K562 (cell line): ENCODE measurements around the gene EPS8. TPM values are rescaled to one million over a fixed set of nuclear protein-coding genes. Genes with fewer than 3 reads are reported as not detected.

Experiments
- ATAC-seq: fragments of 200-7000 bp; cut with Tn5 transposase; 3 replicates; pipeline ENCODE4 v1.9.1; 2020; ENCODE audit warnings: moderate library complexity
- BruUV-seq: library from RNA; stranded (reverse); fragments of 400-500 nt; replicated peaks from 2 replicates; lab custom pipeline; 2021; lab: Mats Ljungman, UMichigan
- CTCF ChIA-PET: fragments of 300-600 bp; formaldehyde crosslinking; extraction: SDS; loops from one replicate; lab custom pipeline; 2021; ENCODE audit warnings: low intra/inter-chr PET ratio; lab: Yijun Ruan, JAX
- POLR2A ChIA-PET: fragments of 300-600, 350-650 bp; sonication (Branson Sonifier 250); formaldehyde crosslinking; extraction: SDS; loops from one replicate; lab custom pipeline; 2021; ENCODE audit warnings: antibody characterized with exemption, inconsistent platforms; lab: Yijun Ruan, JAX
- DNase-seq, 4 experiments: peaks; one replicate each; pipeline versions ENCODE4 v3.0.0 to v3.0.0-alpha.2; 2011 to 2018; ENCODE audit warnings: low spot score in 3 of 4, mixed read lengths in 3 of 4; ENCODE audit errors: extremely low read depth in 1 of 4
- FAIRE-seq: peaks from 2 replicates; lab custom pipeline; 2011; peaks lifted over from hg19 to GRCh38; lab: Jason Lieb, UNC
- H2AFZ ChIP-seq: 2 replicates; pipeline ENCODE4 v1.6.0; 2011; ENCODE audit warnings: low read depth, low read length, control low read depth, inconsistent platforms
- H3K27ac ChIP-seq: fragments of 200-600 bp; 3 replicates; pipeline ENCODE4 v1.8.0; 2011; ENCODE audit warnings: low read depth, mild to moderate bottlenecking, control low read depth, inconsistent platforms, low read length, moderate library complexity, mixed read lengths; ENCODE audit errors: extremely low read depth
- H3K27me3 ChIP-seq, 2 experiments: fragments of 300-600 bp in 1 of 2; 2 replicates in 1 of 2; 3 replicates in 1 of 2; pipeline versions ENCODE4 v1.6.0 to v1.8.0; 2011; ENCODE audit warnings: inconsistent platforms in 2 of 2, low read length in 2 of 2, mild to moderate bottlenecking in 1 of 2, mixed read lengths in 1 of 2, moderate library complexity in 1 of 2; ENCODE audit not compliant: control insufficient read depth in 2 of 2, insufficient read depth in 2 of 2
- H3K36me3 ChIP-seq: fragments of 300-600 bp; 3 replicates; pipeline ENCODE4 v1.8.0; 2011; ENCODE audit warnings: mild to moderate bottlenecking, low read length, inconsistent platforms; ENCODE audit not compliant: control insufficient read depth, insufficient read depth
- H3K4me1 ChIP-seq, 2 experiments: fragments of 200-600 bp in 1 of 2; replicated peaks in 1 of 2; 2 replicates in 1 of 2; 3 replicates in 1 of 2; pipeline versions ENCODE4 v1.5.1 to v1.8.0; 2011; ENCODE audit warnings: inconsistent platforms in 2 of 2, low read length in 2 of 2, mild to moderate bottlenecking in 1 of 2, mixed read lengths in 1 of 2, moderate library complexity in 1 of 2; ENCODE audit not compliant: control insufficient read depth in 2 of 2, insufficient read depth in 2 of 2
- H3K4me2 ChIP-seq: 2 replicates; pipeline ENCODE4 v1.6.1; 2011; ENCODE audit warnings: low read length, control low read depth, inconsistent platforms, mixed read lengths; ENCODE audit not compliant: insufficient read depth
- H3K4me3 ChIP-seq: fragments of 200-600 bp; sonication (generic), shearing (Covaris generic); 2 replicates; pipeline ENCODE4 v1.5.1; 2016; ENCODE audit warnings: control low read depth, inconsistent platforms
- H3K79me2 ChIP-seq: fragments of 200-600 bp; 3 replicates; pipeline ENCODE4 v1.8.0; 2011; ENCODE audit warnings: low read length, inconsistent platforms; ENCODE audit not compliant: control insufficient read depth, insufficient read depth
- H3K9ac ChIP-seq, 2 experiments: 2 replicates each; pipeline versions ENCODE4 v1.6.0 to v1.6.1; 2011; ENCODE audit warnings: low read depth in 2 of 2, low read length in 2 of 2, control low read depth in 1 of 2, inconsistent platforms in 1 of 2, mild to moderate bottlenecking in 1 of 2, mixed read lengths in 1 of 2; ENCODE audit not compliant: insufficient read depth in 1 of 2
- H3K9me1 ChIP-seq: one replicate; pipeline ENCODE4 v1.6.0; 2011; ENCODE audit warnings: inconsistent platforms, mild to moderate bottlenecking, low read length, moderate library complexity; ENCODE audit not compliant: control insufficient read depth, insufficient read depth
- H3K9me3 ChIP-seq: replicated peaks from 2 replicates; pipeline ENCODE4 v1.5.1; 2011; ENCODE audit warnings: low read depth, low read length, inconsistent platforms; ENCODE audit not compliant: control insufficient read depth, insufficient read depth
- H4K20me1 ChIP-seq: replicated peaks from 2 replicates; pipeline ENCODE4 v1.6.1; 2011; ENCODE audit warnings: low read length, inconsistent platforms, mixed read lengths; ENCODE audit not compliant: control insufficient read depth, insufficient read depth
- ATF7 ChIP-seq: fragments of 450-650 bp; IDR thresholded peaks from 2 replicates; pipeline ENCODE4 v1.7.1; 2014; ENCODE audit warnings: mild to moderate bottlenecking, moderate library complexity
- HSF4 ChIP-seq: fragments of 250-450 bp; sonication (Bioruptor Pico); IDR thresholded peaks from 2 replicates; pipeline ENCODE4 v2.1.2; 2022; ENCODE audit warnings: mild to moderate bottlenecking, moderate library complexity, borderline replicate concordance
- NR2F6 ChIP-seq: fragments of 450-650 bp; formaldehyde crosslinking; IDR thresholded peaks from 2 replicates; pipeline ENCODE4 v1.4.0; 2020; ENCODE audit warnings: mild to moderate bottlenecking
- SIN3B ChIP-seq: fragments of 450-650 bp; IDR thresholded peaks from 2 replicates; pipeline ENCODE4 v1.6.1; 2017; ENCODE audit warnings: low read depth, mild to moderate bottlenecking, moderate library complexity
- ZNF668 ChIP-seq: fragments of 250-450 bp; sonication (Bioruptor Pico); IDR thresholded peaks from 2 replicates; pipeline ENCODE4 v1.8.0; 2022; ENCODE audit warnings: mild to moderate bottlenecking, inconsistent platforms
- ZNF76 ChIP-seq: fragments of 250-450 bp; sonication (Bioruptor Pico); IDR thresholded peaks from 2 replicates; pipeline ENCODE4 v1.4.0; 2020; ENCODE audit warnings: mild to moderate bottlenecking, moderate library complexity, borderline replicate concordance
- ZNF77 ChIP-seq: fragments of 250-450 bp; sonication (Bioruptor Pico); IDR thresholded peaks from 2 replicates; pipeline ENCODE4 v1.5.0; 2020
- WGBS: fragments of 100-300 bp; shearing (Covaris generic); methylation state at CpG from one replicate; pipeline ENCODE4 v1.1.6; 2016; ENCODE audit warnings: low coverage, mixed read lengths; ENCODE audit not compliant: insufficient coverage; ENCODE audit errors: missing lambda C conversion rate; 5-methylcytosine and 5-hydroxymethylcytosine counted together
- in situ Hi-C: fragments of 300-500 bp; cut with MboI; formaldehyde crosslinking; loops from 4 replicates; pipeline ENCODE4 v1.15.0; 2018; ENCODE audit warnings: inconsistent platforms, mixed read lengths
- intact Hi-C: fragments of 100-400 bp; cut with micrococcal nuclease; formaldehyde crosslinking; loops from 2 replicates; pipeline ENCODE4 v1.14.2; 2022
- polyA plus RNA-seq, 8 experiments: library from polyadenylated mRNA; depleted of rRNA in 4 of 8; stranded (reverse) in 5 of 8; unstranded in 3 of 8; fragments of >200 nt; fragmentation: Nextera tagmentation in 2 of 8; fragmentation: Illumina TruSeq in 1 of 8; extraction: Ambion mirVana in 2 of 8; extraction: Trizol in 1 of 8; gene quantifications; 2 replicates each; pipeline versions ENCODE4 v1.2.1 to v1.2.3, GENCODE V29; 2011 to 2014; ENCODE audit warnings: inconsistent platforms in 1 of 8, missing spikeins in 1 of 8
- total RNA-seq, 7 experiments: library from RNA; depleted of rRNA in 6 of 7; stranded (reverse); fragments of >200 nt in 6 of 7; fragmentation: Illumina TruSeq in 2 of 7; extraction: Trizol in 2 of 7; gene quantifications; 2 replicates each; pipeline versions ENCODE4 v1.2.1 to v1.2.3, GENCODE V29; 2011 to 2021; ENCODE audit warnings: low replicate concordance in 1 of 7
- TF ChIP-seq, protein P1 (sequence below): fragments of 250-450 bp; sonication (Bioruptor Pico); IDR thresholded peaks from 2 replicates; pipeline ENCODE4 v1.6.1; 2021; ENCODE audit warnings: mild to moderate bottlenecking
- TF ChIP-seq, protein P2 (sequence below): sonication (generic); formaldehyde crosslinking; IDR thresholded peaks from 2 replicates; pipeline ENCODE4 v1.9.0; 2022; ENCODE audit warnings: mild to moderate bottlenecking, missing genetic modification reagents
- TF ChIP-seq, protein P3 (sequence below): sonication (generic); formaldehyde crosslinking; IDR thresholded peaks from 2 replicates; pipeline ENCODE4 v1.8.1; 2023; ENCODE audit warnings: mild to moderate bottlenecking, missing genetic modification reagents

EPS8 gene
- total and polyA plus RNA-seq, 9 of the 15 experiments (the other 6 are each of a cell fraction or from before 2014, with no cell fraction given) = 0.10 to 1.9 (median 0.33) TPM

DNA sequence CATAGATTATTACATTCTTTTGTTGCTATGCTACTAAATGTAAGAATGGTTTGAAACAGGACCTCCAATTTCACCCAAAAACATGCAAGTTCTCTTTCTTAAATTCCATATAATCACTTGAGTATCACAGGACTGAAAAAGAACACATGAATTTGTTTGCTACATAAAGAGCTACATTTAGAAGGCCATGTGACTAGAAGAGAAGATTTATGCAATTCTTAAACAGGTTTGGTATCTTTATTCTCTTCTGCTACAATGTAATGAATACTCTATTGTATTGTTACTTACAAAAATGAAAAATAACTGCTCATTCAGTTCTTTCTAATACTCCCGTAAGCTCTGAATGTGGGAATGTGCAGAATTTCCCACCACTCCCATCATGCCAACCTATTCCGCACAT, 9.3 kb downstream of the EPS8 start:
- TF ChIP-seq, protein P1, sequence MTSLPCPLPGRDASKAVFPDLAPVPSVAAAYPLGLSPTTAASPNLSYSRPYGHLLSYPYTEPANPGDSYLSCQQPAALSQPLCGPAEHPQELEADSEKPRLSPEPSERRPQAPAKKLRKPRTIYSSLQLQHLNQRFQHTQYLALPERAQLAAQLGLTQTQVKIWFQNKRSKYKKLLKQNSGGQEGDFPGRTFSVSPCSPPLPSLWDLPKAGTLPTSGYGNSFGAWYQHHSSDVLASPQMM (CRISPR knock-in tag) = no peak
- no peaks in the 10 kb centered on the region for H3K9me3 ChIP-seq
- H3K4me2 ChIP-seq = no peak overlapping the region
- ChIA-PET CTCF (no interaction called here), POLR2A (no interaction called here)
- ATAC-seq (no peak), DNase-seq (no peak), FAIRE-seq (no peak)
- 0% methylated on average over 2 of the region's 2 CpGs for WGBS
- H3K4me3 ChIP-seq = no peak overlapping the region
- no TSS peak for BruUV-seq
- intact Hi-C loops = no loop called here
- no peaks in the 10 kb centered on the region for H3K36me3 ChIP-seq
- no peak overlapping the region for H3K27ac ChIP-seq
- in situ Hi-C loops = no loop called here
- no peaks in the 10 kb centered on the region for H3K27me3 ChIP-seq
- no peaks in the 10 kb centered on the region for H3K9me1 ChIP-seq
- H4K20me1 ChIP-seq = no peaks in the 10 kb centered on the region
- no peaks in the 10 kb centered on the region for H3K79me2 ChIP-seq
- H3K9ac ChIP-seq = no peak overlapping the region
- no peak overlapping the region for H2AFZ ChIP-seq
- no peaks in the 10 kb centered on the region for H3K4me1 ChIP-seq

DNA sequence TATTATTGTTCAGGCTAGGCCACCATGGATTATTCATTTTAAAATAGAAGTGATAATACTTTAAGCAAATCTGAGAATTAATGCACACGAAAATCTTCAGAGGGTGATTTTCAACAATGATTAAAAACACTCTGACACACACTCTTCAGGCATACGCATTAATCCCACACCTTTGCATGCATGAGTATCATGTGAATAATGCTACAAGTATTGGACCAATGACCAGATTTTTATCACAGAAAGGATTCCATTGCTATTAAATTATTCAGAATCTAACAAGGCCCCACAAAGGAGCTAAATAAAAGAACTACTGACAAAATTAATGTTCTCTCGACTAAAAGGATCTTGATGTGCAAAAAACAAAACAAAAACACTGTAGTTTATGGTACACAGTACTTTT, 11.1 kb downstream of the EPS8 start:
- WGBS = 14% methylated on average over 3 of the region's 3 CpGs
- in situ Hi-C loops (no loop called here), intact Hi-C loops (no loop called here)
- Histone ChIP-seq H3K4me3 (no peak overlapping the region), H3K79me2 (no peaks in the 10 kb centered on the region), H3K9me1 (no peaks in the 10 kb centered on the region), H3K27ac (no peak overlapping the region), H3K4me1 (no peaks in the 10 kb centered on the region), H3K27me3 (no peaks in the 10 kb centered on the region), H3K36me3 (no peaks in the 10 kb centered on the region), H3K9me3 (no peaks in the 10 kb centered on the region), H3K9ac (no peak overlapping the region), H2AFZ (no peak overlapping the region), H4K20me1 (no peaks in the 10 kb centered on the region), H3K4me2 (no peak overlapping the region)
- DNase-seq (no peak), ATAC-seq (no peak), FAIRE-seq (no peak)
- POLR2A ChIA-PET = no interaction called here
- CTCF ChIA-PET = no interaction called here
- no TSS peak for BruUV-seq
- TF ChIP-seq NR2F6 (CRISPR knock-in tag) = no peak
- TF ChIP-seq, protein P2, sequence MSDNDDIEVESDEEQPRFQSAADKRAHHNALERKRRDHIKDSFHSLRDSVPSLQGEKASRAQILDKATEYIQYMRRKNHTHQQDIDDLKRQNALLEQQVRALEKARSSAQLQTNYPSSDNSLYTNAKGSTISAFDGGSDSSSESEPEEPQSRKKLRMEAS = no peak
- TF ChIP-seq ATF7 = no peak
- no peak for TF ChIP-seq ZNF76 (CRISPR knock-in tag)
- TF ChIP-seq, protein P3, sequence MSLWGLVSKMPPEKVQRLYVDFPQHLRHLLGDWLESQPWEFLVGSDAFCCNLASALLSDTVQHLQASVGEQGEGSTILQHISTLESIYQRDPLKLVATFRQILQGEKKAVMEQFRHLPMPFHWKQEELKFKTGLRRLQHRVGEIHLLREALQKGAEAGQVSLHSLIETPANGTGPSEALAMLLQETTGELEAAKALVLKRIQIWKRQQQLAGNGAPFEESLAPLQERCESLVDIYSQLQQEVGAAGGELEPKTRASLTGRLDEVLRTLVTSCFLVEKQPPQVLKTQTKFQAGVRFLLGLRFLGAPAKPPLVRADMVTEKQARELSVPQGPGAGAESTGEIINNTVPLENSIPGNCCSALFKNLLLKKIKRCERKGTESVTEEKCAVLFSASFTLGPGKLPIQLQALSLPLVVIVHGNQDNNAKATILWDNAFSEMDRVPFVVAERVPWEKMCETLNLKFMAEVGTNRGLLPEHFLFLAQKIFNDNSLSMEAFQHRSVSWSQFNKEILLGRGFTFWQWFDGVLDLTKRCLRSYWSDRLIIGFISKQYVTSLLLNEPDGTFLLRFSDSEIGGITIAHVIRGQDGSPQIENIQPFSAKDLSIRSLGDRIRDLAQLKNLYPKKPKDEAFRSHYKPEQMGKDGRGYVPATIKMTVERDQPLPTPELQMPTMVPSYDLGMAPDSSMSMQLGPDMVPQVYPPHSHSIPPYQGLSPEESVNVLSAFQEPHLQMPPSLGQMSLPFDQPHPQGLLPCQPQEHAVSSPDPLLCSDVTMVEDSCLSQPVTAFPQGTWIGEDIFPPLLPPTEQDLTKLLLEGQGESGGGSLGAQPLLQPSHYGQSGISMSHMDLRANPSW (CRISPR knock-in tag) = no peak
- no peak for TF ChIP-seq ZNF77 (CRISPR knock-in tag)
- TF ChIP-seq ZNF668 (CRISPR knock-in tag) = no peak
- TF ChIP-seq SIN3B = no peak
- TF ChIP-seq HSF4 = no peak
